ENCODE results near the gene LZTS3. TPM values are rescaled to one million over a fixed set of nuclear protein-coding genes. Genes with fewer than 3 reads are reported as not detected.

Gene LZTS3
- total RNA-seq, 1 experiment from 2014 or later, result 6.4 TPM

DNA sequence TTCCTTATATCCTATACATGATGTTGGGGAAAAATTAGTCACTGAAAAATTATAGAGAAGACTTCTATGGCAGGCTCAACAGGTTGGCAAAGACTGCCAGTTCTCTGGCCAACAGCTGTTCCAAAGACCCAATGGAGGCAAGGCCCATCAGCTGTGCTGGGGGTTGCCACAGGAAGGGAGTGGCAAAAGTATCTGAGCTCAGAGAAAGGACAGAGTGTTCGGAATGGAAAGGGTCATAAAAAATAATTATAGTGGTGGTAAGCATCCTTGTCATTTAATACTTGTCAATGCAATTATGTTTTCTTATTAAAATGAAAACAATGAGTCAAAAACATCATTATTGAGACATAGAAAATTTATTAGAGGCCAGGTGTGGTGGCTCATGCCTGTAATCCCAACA lies 49.8 kb downstream of the LZTS3 start:
- Histone ChIP-seq H3K4me1 (ENCODE audit: insufficient read depth, low read length) (peaks cover 13% of the 10 kb centered on the region), H3K4me2 (ENCODE audit: low read length) (no peak overlapping the region), H3K9me3 (ENCODE audit: low read length) (no peaks in the 10 kb centered on the region), H3K9ac (ENCODE audit: low read length) (no peak overlapping the region), H3K27me3 (ENCODE audit: low read length) (no peaks in the 10 kb centered on the region), H3K79me2 (ENCODE audit: low read length) (no peaks in the 10 kb centered on the region), H2AFZ (ENCODE audit: low read length) (no peak overlapping the region), H3K27ac (ENCODE audit: low read length) (peak overlapping the region; percentile 54), H3K36me3 (ENCODE audit: low read depth, low read length) (peaks cover 7% of the 10 kb centered on the region; the same call in 1 of the 2 replicates), H3K4me3 (ENCODE audit: low read length) (no peak overlapping the region), H3F3A (ENCODE audit: low read length, unreplicated experiment) (no peaks in the 10 kb centered on the region), H3K9me2 (replicated peaks; ENCODE audit: low read length) (no peaks in the 10 kb centered on the region), H4K20me1 (ENCODE audit: low read length) (no peaks in the 10 kb centered on the region)
- intact Hi-C loops (cut with micrococcal nuclease), result no loop called here
- TF ChIP-seq EZH2phosphoT487 (IDR thresholded peaks at IDR 0.05; ENCODE audit: borderline replicate concordance, low read length), result no peak
- TF ChIP-seq CTCF (conservative IDR thresholded peaks at IDR 0.05; ENCODE audit: low read depth, low read length), result no peak
- TF ChIP-seq EZH2 (IDR thresholded peaks at IDR 0.05; ENCODE audit: low read length, unreplicated experiment), result no peak
- ChIA-PET POLR2A (ENCODE audit: unreplicated experiment) (no interaction called here), CTCF (no interaction called here)
- DNase-seq (no peak), ATAC-seq (peak; percentile 72)
- TSS peak; percentile 69 for BruUV-seq (replicated peaks)

- H3K4me1 ChIP-seq (ENCODE audit: insufficient read depth, low read length), result peaks cover 13% of the 10 kb centered on the region
- no peaks in the 10 kb centered on the region for H3K9me2 ChIP-seq (replicated peaks; ENCODE audit: low read length)
- intact Hi-C loops (cut with micrococcal nuclease), result no loop called here
- H3K4me2 ChIP-seq (ENCODE audit: low read length), result no peak overlapping the region
- no peak overlapping the region for H2AFZ ChIP-seq (ENCODE audit: low read length)
- ChIA-PET POLR2A (ENCODE audit: unreplicated experiment) (interaction anchor here (0.6 kb wide), 1 partner anchor 43 kb away, joined by 3 read pairs; no protein-coding TSS in a partner anchor), CTCF (no interaction called here)
- H3K4me3 ChIP-seq (ENCODE audit: low read length), result no peak overlapping the region
- ATAC-seq, result no peak
- peaks cover 7% of the 10 kb centered on the region; the same call in 1 of the 2 replicates for H3K36me3 ChIP-seq (ENCODE audit: low read depth, low read length)
- no peaks in the 10 kb centered on the region for H3F3A ChIP-seq (ENCODE audit: low read length, unreplicated experiment)
- DNase-seq, result no peak
- TF ChIP-seq CTCF (conservative IDR thresholded peaks at IDR 0.05; ENCODE audit: low read depth, low read length), result no peak
- TF ChIP-seq EZH2phosphoT487 (IDR thresholded peaks at IDR 0.05; ENCODE audit: borderline replicate concordance, low read length), result no peak
- TF ChIP-seq EZH2 (IDR thresholded peaks at IDR 0.05; ENCODE audit: low read length, unreplicated experiment), result no peak
- no peak overlapping the region for H3K9ac ChIP-seq (ENCODE audit: low read length)
- peak overlapping the region; percentile 54; the same call in 1 of the 2 replicates for H3K27ac ChIP-seq (ENCODE audit: low read length)
- no peaks in the 10 kb centered on the region for H3K79me2 ChIP-seq (ENCODE audit: low read length)
- no TSS peak for BruUV-seq (replicated peaks)
- no peaks in the 10 kb centered on the region for H4K20me1 ChIP-seq (ENCODE audit: low read length)
- H3K27me3 ChIP-seq (ENCODE audit: low read length), result no peaks in the 10 kb centered on the region
- H3K9me3 ChIP-seq (ENCODE audit: low read length), result no peaks in the 10 kb centered on the region
Measured at GRCh38 chr20:3121955-3122610, 51.3 kb downstream of the LZTS3 start.

DNA sequence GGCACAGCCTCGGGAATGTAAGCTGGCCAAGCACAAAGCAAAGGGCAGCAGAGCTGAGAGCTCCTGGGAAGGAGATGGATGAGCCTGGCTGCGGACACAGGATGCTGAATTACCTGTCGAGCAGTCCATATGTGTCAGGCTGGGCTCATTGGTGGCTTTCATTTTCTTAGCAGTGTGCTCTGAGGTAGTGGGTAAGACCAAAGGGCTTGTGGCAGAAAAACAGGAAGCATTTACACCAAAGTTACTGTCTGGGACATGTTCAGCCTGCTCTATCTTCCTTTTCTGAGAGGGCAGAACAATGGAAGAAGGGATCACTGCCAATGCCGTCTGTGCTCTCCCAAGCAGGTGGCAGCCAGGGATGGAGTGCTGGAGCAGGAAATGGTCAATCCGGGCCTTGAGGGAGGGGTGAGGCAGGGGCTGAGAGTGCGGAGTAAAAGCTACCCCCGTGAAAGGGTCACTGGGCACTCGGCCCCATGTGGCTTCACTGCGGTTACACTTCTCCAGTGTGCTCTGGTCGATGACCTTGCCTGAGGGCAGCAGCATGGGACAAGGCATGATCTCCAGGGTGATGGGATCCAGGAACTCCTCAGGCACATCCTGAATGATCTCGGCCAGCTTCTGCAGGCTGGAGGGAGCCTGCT lies 52.0 kb downstream of the LZTS3 start:
- Histone ChIP-seq H3K9me2 (replicated peaks; ENCODE audit: low read length) (no peaks in the 10 kb centered on the region), H3K4me2 (ENCODE audit: low read length) (no peak overlapping the region), H3K9ac (ENCODE audit: low read length) (no peak overlapping the region), H3F3A (ENCODE audit: low read length, unreplicated experiment) (no peaks in the 10 kb centered on the region), H3K36me3 (ENCODE audit: low read depth, low read length) (peaks cover 7% of the 10 kb centered on the region; the same call in 1 of the 2 replicates), H2AFZ (ENCODE audit: low read length) (no peak overlapping the region), H3K4me3 (ENCODE audit: low read length) (no peak overlapping the region), H3K4me1 (ENCODE audit: insufficient read depth, low read length) (peaks cover 13% of the 10 kb centered on the region), H3K9me3 (ENCODE audit: low read length) (no peaks in the 10 kb centered on the region), H3K27ac (ENCODE audit: low read length) (no peak overlapping the region), H3K27me3 (ENCODE audit: low read length) (no peaks in the 10 kb centered on the region), H4K20me1 (ENCODE audit: low read length) (no peaks in the 10 kb centered on the region), H3K79me2 (ENCODE audit: low read length) (no peaks in the 10 kb centered on the region)
- intact Hi-C loops (cut with micrococcal nuclease), result no loop called here
- ChIA-PET POLR2A (ENCODE audit: unreplicated experiment) (no interaction called here), CTCF (no interaction called here)
- ATAC-seq (no peak), DNase-seq (no peak)
- TF ChIP-seq EZH2 (IDR thresholded peaks at IDR 0.05; ENCODE audit: low read length, unreplicated experiment) (no peak), CTCF (conservative IDR thresholded peaks at IDR 0.05; ENCODE audit: low read depth, low read length) (no peak), EZH2phosphoT487 (IDR thresholded peaks at IDR 0.05; ENCODE audit: borderline replicate concordance, low read length) (no peak)
- no TSS peak for BruUV-seq (replicated peaks)
